Endothelial cell of umbilical vein (primary cell): ENCODE data around the gene RTL10. TPM values are rescaled to one million over a fixed set of nuclear protein-coding genes. Genes with fewer than 3 reads are reported as not detected.

ENCODE experiments used
- BruUV-seq: library from RNA; stranded (reverse); fragments of 400-500 nt; replicated peaks from 2 replicates; lab custom pipeline; 2021; lab: Mats Ljungman, UMichigan
- CTCF ChIA-PET: fragments of 300-600, 350-600 bp; sonication (Branson Sonifier 250); formaldehyde crosslinking; loops from one replicate; lab custom pipeline; 2021; ENCODE audit warnings: antibody characterized with exemption, inconsistent platforms; lab: Charles Lee
- POLR2A ChIA-PET: fragments of 300-600, 350-600 bp; sonication (Branson Sonifier 250); formaldehyde crosslinking; loops from one replicate; lab custom pipeline; 2021; ENCODE audit warnings: antibody characterized with exemption, inconsistent platforms; lab: Charles Lee
- DNase-seq: peaks from one replicate; pipeline ENCODE4 v3.0.0-alpha.2; 2011; ENCODE audit warnings: low read depth, low spot score
- FAIRE-seq: peaks from 2 replicates; lab custom pipeline; 2011; peaks lifted over from hg19 to GRCh38; lab: Jason Lieb, UNC
- H2AFZ ChIP-seq: 2 replicates; pipeline ENCODE4 v1.6.0; 2012; ENCODE audit warnings: low read depth, low read length, control low read depth, inconsistent platforms
- H3K27ac ChIP-seq: 2 replicates; pipeline ENCODE4 v1.5.1; 2011; ENCODE audit warnings: low read depth, mild to moderate bottlenecking, control low read depth, low read length, moderate library complexity; ENCODE audit not compliant: insufficient read depth
- H3K27me3 ChIP-seq, 2 experiments: 2 replicates each; pipeline versions ENCODE4 v1.6.0 to v1.6.1; 2011; ENCODE audit warnings: low read length in 2 of 2, mixed read lengths in 1 of 2; ENCODE audit not compliant: control insufficient read depth in 2 of 2, insufficient read depth in 2 of 2
- H3K36me3 ChIP-seq, 2 experiments: 2 replicates in 1 of 2; 3 replicates in 1 of 2; pipeline ENCODE4 v1.5.1; 2011; ENCODE audit warnings: low read length in 2 of 2, mild to moderate bottlenecking in 1 of 2, moderate library complexity in 1 of 2; ENCODE audit not compliant: control insufficient read depth in 2 of 2, insufficient read depth in 2 of 2; ENCODE audit errors: extremely low read depth in 1 of 2
- H3K4me1 ChIP-seq: 3 replicates; pipeline ENCODE4 v1.5.1; 2011; ENCODE audit warnings: mild to moderate bottlenecking, low read length; ENCODE audit not compliant: control insufficient read depth, insufficient read depth; ENCODE audit errors: extremely low read depth
- H3K4me2 ChIP-seq: 2 replicates; pipeline ENCODE4 v1.6.1; 2011; ENCODE audit warnings: low read length, control low read depth, mixed read lengths; ENCODE audit not compliant: insufficient read depth
- H3K4me3 ChIP-seq, 3 experiments: fragments of 200-600 bp in 1 of 3; sonication (generic), shearing (Covaris generic) in 1 of 3; replicated peaks in 1 of 3; 2 replicates each; pipeline ENCODE4 v1.5.1; 2011 to 2016; ENCODE audit warnings: control low read depth in 3 of 3, low read length in 3 of 3, mild to moderate bottlenecking in 2 of 3, inconsistent platforms in 1 of 3, low read depth in 1 of 3, moderate library complexity in 1 of 3; ENCODE audit not compliant: insufficient read depth in 1 of 3
- H3K79me2 ChIP-seq: 2 replicates; pipeline ENCODE4 v1.6.0; 2012; ENCODE audit warnings: low read length, inconsistent platforms; ENCODE audit not compliant: control insufficient read depth, insufficient read depth
- H3K9ac ChIP-seq: replicated peaks from 2 replicates; pipeline ENCODE3; 2011; ENCODE audit warnings: low read length, control low read depth; ENCODE audit not compliant: insufficient read depth; ENCODE audit errors: extremely low read depth
- H3K9me1 ChIP-seq: replicated peaks from 3 replicates; pipeline ENCODE4 v1.6.0; 2011; ENCODE audit warnings: mild to moderate bottlenecking, low read length; ENCODE audit not compliant: control insufficient read depth, insufficient read depth; ENCODE audit errors: extremely low read depth
- H3K9me3 ChIP-seq: replicated peaks from 2 replicates; pipeline ENCODE4 v1.5.1; 2012; ENCODE audit warnings: low read length, inconsistent platforms; ENCODE audit not compliant: control insufficient read depth, insufficient read depth
- H4K20me1 ChIP-seq: replicated peaks from 2 replicates; pipeline ENCODE3; 2011; ENCODE audit warnings: mild to moderate bottlenecking, low read length; ENCODE audit not compliant: control insufficient read depth, insufficient read depth; ENCODE audit errors: extremely low read depth
- FOS ChIP-seq: IDR thresholded peaks from 2 replicates; pipeline ENCODE4 v1.6.1; 2011; ENCODE audit warnings: mild to moderate bottlenecking, low read length, moderate library complexity, borderline replicate concordance; ENCODE audit not compliant: insufficient read depth
- GATA2 ChIP-seq: IDR thresholded peaks from 2 replicates; pipeline ENCODE4 v1.7.0; 2011; ENCODE audit warnings: low read depth, mild to moderate bottlenecking, moderate library complexity, mixed read lengths, low read length; ENCODE audit not compliant: insufficient read length, insufficient read depth
- JUN ChIP-seq: IDR thresholded peaks from 2 replicates; pipeline ENCODE4 v1.6.1; 2011; ENCODE audit warnings: borderline replicate concordance, low read depth; ENCODE audit not compliant: insufficient read length, insufficient read depth
- POLR2A ChIP-seq: IDR thresholded peaks from 2 replicates; pipeline ENCODE4 v1.6.1; 2012; ENCODE audit warnings: low read depth, mild to moderate bottlenecking, control low read depth, low read length
- POLR2AphosphoS5 ChIP-seq: IDR thresholded peaks from 2 replicates; pipeline ENCODE4 v1.6.1; 2012; ENCODE audit warnings: low read depth, mild to moderate bottlenecking, control low read depth, low read length, moderate library complexity; ENCODE audit not compliant: insufficient read depth
- dilution Hi-C: fragments of 300-500 bp; cut with MboI; formaldehyde crosslinking; loops from one replicate; pipeline ENCODE4 v1.15.0; 2019; ENCODE audit warnings: low sequenced_read_pairs; ENCODE audit not compliant: extremely low pct_ligation_motif_present
- intact Hi-C: fragments of 100-400 bp; cut with micrococcal nuclease; formaldehyde crosslinking; loops from one replicate; pipeline ENCODE4 v1.10.0; 2022
- polyA plus RNA-seq, 4 experiments: library from polyadenylated mRNA; depleted of rRNA in 3 of 4; stranded (reverse) in 3 of 4; unstranded in 1 of 4; fragments of >200 nt; gene quantifications; 2 replicates each; pipeline versions ENCODE4 v1.2.1 to v1.2.3, GENCODE V29; 2011 to 2012; ENCODE audit warnings: missing spikeins in 1 of 4
- total RNA-seq: library from RNA; stranded (reverse); gene quantifications from 2 replicates; pipeline ENCODE4 v1.2.3, GENCODE V29; 2021
- TF ChIP-seq, protein P1 (sequence below), 2 donors: IDR thresholded peaks; 1 replicate in 1 of 2; 2 replicates in 1 of 2; pipeline ENCODE4 v1.5.1; 2011; ENCODE audit warnings: low read length in 2 of 2, mild to moderate bottlenecking in 2 of 2, moderate library complexity in 2 of 2, control low read depth in 1 of 2, inconsistent platforms in 1 of 2, low read depth in 1 of 2; ENCODE audit not compliant: insufficient read depth in 1 of 2; ENCODE audit errors: extremely low read depth in 1 of 2
- TF ChIP-seq, protein P2 (sequence below): IDR thresholded peaks from 2 replicates; pipeline ENCODE4 v1.6.1; 2011; ENCODE audit not compliant: insufficient read depth, insufficient read length

Gene RTL10
- total and polyA plus RNA-seq, 2 donors (not counting 3 experiments of a cell fraction or from before 2014, with no cell fraction given), result 31.9 to 40.8 TPM

DNA sequence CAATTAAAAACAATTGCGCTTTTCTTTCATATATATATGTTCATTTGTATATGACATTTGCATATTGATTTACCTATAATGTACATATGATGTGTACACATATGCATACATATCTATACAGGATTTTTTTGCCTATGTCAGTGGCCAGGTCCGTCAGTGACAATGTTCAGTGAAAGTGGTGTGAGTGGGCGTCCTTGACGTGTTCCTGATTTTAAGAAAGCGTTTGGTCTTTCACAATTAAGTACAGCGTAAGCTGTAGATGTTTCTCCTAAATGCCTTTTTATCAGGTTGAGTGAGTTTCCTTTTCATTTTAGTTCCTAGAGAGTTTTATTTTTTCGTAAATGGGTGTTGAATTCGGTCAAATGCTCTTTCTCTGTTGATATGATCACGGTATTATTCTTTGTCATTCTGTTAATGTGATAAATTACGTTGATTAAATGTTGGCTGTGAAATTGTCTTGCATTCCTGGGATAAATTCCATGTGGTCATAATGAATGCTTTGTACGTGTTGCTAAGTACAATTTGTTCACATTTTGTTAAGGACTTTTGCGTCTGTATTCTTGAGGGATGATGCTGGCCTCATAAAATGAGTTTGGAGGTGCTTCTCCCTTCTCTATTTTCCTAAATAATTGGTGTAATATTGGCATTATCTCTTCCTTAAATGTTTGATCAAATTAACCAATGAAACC lies 10.6 kb upstream of the RTL10 start:
- Histone ChIP-seq H3K79me2 (no peaks in the 10 kb centered on the region), H3K27me3 (no peaks in the 10 kb centered on the region), H2AFZ (peak overlapping the region; percentile 7), H3K36me3 (no peaks in the 10 kb centered on the region), H3K9me3 (no peaks in the 10 kb centered on the region), H3K4me3 (no peak overlapping the region), H3K9me1 (no peaks in the 10 kb centered on the region), H3K4me1 (no peaks in the 10 kb centered on the region), H4K20me1 (no peaks in the 10 kb centered on the region), H3K4me2 (no peak overlapping the region), H3K9ac (no peak overlapping the region), H3K27ac (no peak overlapping the region)
- CTCF ChIA-PET, result interaction anchor here (0.9 to 2.9 kb wide), 5 partner anchors 9 to 135 kb away, joined by 3 to 13 read pairs (median 10); no protein-coding TSS in a partner anchor
- dilution Hi-C loops (no loop called here), intact Hi-C loops (no loop called here)
- POLR2A ChIA-PET, result interaction anchor here (1.3 to 1.6 kb wide), 2 partner anchors 10 to 11 kb away, joined by 3 to 4 read pairs; no protein-coding TSS in a partner anchor
- TF ChIP-seq, protein P1, sequence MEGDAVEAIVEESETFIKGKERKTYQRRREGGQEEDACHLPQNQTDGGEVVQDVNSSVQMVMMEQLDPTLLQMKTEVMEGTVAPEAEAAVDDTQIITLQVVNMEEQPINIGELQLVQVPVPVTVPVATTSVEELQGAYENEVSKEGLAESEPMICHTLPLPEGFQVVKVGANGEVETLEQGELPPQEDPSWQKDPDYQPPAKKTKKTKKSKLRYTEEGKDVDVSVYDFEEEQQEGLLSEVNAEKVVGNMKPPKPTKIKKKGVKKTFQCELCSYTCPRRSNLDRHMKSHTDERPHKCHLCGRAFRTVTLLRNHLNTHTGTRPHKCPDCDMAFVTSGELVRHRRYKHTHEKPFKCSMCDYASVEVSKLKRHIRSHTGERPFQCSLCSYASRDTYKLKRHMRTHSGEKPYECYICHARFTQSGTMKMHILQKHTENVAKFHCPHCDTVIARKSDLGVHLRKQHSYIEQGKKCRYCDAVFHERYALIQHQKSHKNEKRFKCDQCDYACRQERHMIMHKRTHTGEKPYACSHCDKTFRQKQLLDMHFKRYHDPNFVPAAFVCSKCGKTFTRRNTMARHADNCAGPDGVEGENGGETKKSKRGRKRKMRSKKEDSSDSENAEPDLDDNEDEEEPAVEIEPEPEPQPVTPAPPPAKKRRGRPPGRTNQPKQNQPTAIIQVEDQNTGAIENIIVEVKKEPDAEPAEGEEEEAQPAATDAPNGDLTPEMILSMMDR (IDR thresholded peaks at IDR 0.05; ENCODE audit: extremely low read depth in 1 of 2, insufficient read depth in 1 of 2, low read depth in 1 of 2, low read length in 2 of 2), result no peak
- no peak for TF ChIP-seq GATA2
- TF ChIP-seq, protein P2, sequence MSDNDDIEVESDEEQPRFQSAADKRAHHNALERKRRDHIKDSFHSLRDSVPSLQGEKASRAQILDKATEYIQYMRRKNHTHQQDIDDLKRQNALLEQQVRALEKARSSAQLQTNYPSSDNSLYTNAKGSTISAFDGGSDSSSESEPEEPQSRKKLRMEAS, result no peak
- no peak for TF ChIP-seq JUN
- no peak for TF ChIP-seq POLR2A
- TF ChIP-seq FOS, result no peak
- no peak for TF ChIP-seq POLR2AphosphoS5
- no peak for DNase-seq
- no TSS peak for BruUV-seq
- no peak for FAIRE-seq
